ENCODE data around the gene ZNF521.

DNA sequence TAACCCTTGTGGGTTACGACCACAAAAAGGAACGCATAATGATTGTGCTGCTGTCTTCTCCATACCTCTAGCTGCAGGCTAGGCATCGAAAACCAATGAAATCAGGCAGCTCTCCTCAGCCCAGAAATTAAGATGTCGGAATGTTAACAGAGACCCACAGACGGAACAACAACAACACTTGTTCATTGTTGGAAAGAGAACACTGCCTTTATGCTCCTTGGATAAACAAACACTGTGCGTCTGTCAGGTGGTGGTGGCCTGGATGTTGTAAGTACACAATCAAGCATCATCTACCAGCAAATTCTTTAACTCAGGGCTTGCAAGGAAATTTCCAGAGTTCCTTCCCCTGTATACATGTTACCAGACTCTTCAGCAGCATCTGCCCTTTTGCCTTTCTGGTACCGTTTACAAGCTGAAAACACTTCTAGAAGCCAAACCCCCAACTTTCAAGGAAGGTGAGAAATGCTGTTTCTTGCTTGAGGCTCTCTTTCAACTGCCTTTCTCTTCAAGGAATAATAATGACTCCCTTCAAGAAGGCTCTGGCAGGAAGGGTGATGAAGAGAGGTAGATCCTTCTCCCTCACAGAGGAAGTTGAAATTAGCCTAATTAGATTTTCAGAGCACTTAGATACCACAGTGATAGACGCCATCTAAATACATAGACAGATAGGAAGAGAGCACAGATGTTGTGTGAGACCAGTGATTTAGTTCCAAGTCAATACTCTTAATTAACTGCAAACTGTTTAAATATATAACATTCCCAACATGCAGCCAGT is 332.7 kb downstream of the ZNF521 start:
- TF ChIP-seq KDM2A (CRISPR knock-in tag; IDR thresholded peaks at IDR 0.05; ENCODE audit: borderline replicate concordance, low read depth) = no peak
- TF ChIP-seq AGO2 (optimal IDR thresholded peaks at IDR 0.05; ENCODE audit: low read depth, low read length) = no peak
- TF ChIP-seq, protein P1, sequence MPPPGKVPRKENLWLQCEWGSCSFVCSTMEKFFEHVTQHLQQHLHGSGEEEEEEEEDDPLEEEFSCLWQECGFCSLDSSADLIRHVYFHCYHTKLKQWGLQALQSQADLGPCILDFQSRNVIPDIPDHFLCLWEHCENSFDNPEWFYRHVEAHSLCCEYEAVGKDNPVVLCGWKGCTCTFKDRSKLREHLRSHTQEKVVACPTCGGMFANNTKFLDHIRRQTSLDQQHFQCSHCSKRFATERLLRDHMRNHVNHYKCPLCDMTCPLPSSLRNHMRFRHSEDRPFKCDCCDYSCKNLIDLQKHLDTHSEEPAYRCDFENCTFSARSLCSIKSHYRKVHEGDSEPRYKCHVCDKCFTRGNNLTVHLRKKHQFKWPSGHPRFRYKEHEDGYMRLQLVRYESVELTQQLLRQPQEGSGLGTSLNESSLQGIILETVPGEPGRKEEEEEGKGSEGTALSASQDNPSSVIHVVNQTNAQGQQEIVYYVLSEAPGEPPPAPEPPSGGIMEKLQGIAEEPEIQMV (CRISPR knock-in tag; IDR thresholded peaks at IDR 0.05; ENCODE audit: low read depth) = no peak
- no peak for TF ChIP-seq BCL6 (CRISPR knock-in tag; IDR thresholded peaks at IDR 0.05)
- TF ChIP-seq DPF2 (CRISPR knock-in tag; IDR thresholded peaks at IDR 0.05; ENCODE audit: borderline replicate concordance, low read depth) = no peak
- no peak for TF ChIP-seq BRCA1 (CRISPR knock-in tag; IDR thresholded peaks at IDR 0.05)
- no peak for TF ChIP-seq PHF5A (CRISPR knock-in tag; IDR thresholded peaks at IDR 0.05; ENCODE audit: low read depth, unreplicated experiment)
- TF ChIP-seq POLR2AphosphoS5 (IDR thresholded peaks at IDR 0.05; ENCODE audit: low read depth, low read length) = no peak
- TF ChIP-seq, protein P2, sequence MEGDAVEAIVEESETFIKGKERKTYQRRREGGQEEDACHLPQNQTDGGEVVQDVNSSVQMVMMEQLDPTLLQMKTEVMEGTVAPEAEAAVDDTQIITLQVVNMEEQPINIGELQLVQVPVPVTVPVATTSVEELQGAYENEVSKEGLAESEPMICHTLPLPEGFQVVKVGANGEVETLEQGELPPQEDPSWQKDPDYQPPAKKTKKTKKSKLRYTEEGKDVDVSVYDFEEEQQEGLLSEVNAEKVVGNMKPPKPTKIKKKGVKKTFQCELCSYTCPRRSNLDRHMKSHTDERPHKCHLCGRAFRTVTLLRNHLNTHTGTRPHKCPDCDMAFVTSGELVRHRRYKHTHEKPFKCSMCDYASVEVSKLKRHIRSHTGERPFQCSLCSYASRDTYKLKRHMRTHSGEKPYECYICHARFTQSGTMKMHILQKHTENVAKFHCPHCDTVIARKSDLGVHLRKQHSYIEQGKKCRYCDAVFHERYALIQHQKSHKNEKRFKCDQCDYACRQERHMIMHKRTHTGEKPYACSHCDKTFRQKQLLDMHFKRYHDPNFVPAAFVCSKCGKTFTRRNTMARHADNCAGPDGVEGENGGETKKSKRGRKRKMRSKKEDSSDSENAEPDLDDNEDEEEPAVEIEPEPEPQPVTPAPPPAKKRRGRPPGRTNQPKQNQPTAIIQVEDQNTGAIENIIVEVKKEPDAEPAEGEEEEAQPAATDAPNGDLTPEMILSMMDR (CRISPR knock-in tag; IDR thresholded peaks at IDR 0.05) = no peak
- TF ChIP-seq TARDBP (CRISPR knock-in tag; IDR thresholded peaks at IDR 0.05) = no peak
- TF ChIP-seq, protein P3, sequence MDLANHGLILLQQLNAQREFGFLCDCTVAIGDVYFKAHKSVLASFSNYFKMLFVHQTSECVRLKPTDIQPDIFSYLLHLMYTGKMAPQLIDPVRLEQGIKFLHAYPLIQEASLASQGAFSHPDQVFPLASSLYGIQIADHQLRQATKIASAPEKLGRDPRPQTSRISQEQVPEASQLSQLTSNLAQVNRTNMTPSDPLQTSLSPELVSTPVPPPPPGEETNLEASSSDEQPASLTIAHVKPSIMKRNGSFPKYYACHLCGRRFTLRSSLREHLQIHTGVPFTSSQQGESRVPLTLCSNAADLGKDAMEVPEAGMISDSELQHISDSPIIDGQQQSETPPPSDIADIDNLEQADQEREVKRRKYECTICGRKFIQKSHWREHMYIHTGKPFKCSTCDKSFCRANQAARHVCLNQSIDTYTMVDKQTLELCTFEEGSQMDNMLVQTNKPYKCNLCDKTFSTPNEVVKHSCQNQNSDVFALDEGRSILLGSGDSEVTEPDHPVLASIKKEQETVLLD (CRISPR knock-in tag; IDR thresholded peaks at IDR 0.05; ENCODE audit: low read depth) = no peak
- no peak for TF ChIP-seq NFKBIZ (CRISPR knock-in tag; IDR thresholded peaks at IDR 0.05)
- TF ChIP-seq, protein P4, sequence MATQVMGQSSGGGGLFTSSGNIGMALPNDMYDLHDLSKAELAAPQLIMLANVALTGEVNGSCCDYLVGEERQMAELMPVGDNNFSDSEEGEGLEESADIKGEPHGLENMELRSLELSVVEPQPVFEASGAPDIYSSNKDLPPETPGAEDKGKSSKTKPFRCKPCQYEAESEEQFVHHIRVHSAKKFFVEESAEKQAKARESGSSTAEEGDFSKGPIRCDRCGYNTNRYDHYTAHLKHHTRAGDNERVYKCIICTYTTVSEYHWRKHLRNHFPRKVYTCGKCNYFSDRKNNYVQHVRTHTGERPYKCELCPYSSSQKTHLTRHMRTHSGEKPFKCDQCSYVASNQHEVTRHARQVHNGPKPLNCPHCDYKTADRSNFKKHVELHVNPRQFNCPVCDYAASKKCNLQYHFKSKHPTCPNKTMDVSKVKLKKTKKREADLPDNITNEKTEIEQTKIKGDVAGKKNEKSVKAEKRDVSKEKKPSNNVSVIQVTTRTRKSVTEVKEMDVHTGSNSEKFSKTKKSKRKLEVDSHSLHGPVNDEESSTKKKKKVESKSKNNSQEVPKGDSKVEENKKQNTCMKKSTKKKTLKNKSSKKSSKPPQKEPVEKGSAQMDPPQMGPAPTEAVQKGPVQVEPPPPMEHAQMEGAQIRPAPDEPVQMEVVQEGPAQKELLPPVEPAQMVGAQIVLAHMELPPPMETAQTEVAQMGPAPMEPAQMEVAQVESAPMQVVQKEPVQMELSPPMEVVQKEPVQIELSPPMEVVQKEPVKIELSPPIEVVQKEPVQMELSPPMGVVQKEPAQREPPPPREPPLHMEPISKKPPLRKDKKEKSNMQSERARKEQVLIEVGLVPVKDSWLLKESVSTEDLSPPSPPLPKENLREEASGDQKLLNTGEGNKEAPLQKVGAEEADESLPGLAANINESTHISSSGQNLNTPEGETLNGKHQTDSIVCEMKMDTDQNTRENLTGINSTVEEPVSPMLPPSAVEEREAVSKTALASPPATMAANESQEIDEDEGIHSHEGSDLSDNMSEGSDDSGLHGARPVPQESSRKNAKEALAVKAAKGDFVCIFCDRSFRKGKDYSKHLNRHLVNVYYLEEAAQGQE (IDR thresholded peaks at IDR 0.05; ENCODE audit: borderline replicate concordance in 1 of 2, low read depth in 1 of 2, low read length in 2 of 2) = no peak
- no peak for TF ChIP-seq NR2F1 (CRISPR knock-in tag; IDR thresholded peaks at IDR 0.05)
